ENCODE measurements around the gene HCRTR1. TPM values are rescaled to one million over a fixed set of nuclear protein-coding genes. Genes with fewer than 3 reads are reported as not detected.

Gene HCRTR1
- total RNA-seq, 4 donors from 2014 or later = 1.7 TPM; not detected in 3

- TF ChIP-seq CTCF (IDR thresholded peaks at IDR 0.05; ENCODE audit: low read depth) = no peak
Observed at GRCh38 chr1:31662463-31662862, 45.0 kb downstream of the HCRTR1 start.

GRCh38 chr1:31663622-31664452 is 46.3 kb downstream of the HCRTR1 start:
- TF ChIP-seq CTCF (IDR thresholded peaks at IDR 0.05; ENCODE audit: low read depth) = no peak

- TF ChIP-seq CTCF (IDR thresholded peaks at IDR 0.05; ENCODE audit: low read depth) = no peak
Observed at GRCh38 chr1:31664528-31664927, 47.0 kb downstream of the HCRTR1 start.

- no peak for TF ChIP-seq CTCF (IDR thresholded peaks at IDR 0.05; ENCODE audit: low read depth)
Observed at GRCh38 chr1:31665234-31665878, 47.9 kb downstream of the HCRTR1 start.

- TF ChIP-seq CTCF (IDR thresholded peaks at IDR 0.05; ENCODE audit: low read depth) = no peak
Observed at GRCh38 chr1:31666263-31666963, 48.9 kb downstream of the HCRTR1 start.

- TF ChIP-seq CTCF (IDR thresholded peaks at IDR 0.05; ENCODE audit: low read depth) = no peak
Observed at GRCh38 chr1:31667065-31667785, 49.7 kb downstream of the HCRTR1 start.
